ENCODE data around the gene IKZF1.

DNA sequence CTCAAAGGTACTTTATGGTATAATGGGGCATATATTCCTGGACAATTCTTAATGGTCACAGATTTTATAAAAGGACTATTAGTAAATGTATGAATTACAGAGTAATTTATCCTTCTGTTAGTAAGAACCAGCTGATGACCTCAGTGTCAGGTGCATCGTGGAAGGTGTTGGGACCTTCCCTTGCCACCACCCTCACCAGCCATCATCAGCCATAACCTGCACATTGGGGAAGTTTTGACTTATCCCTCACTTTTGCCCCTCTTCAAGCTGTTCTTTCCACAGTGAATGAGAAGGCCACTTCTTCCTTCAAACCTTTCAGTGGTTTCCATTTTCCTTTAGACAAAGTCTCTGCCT is 93.4 kb downstream of the IKZF1 start:
- TF ChIP-seq, protein P1, sequence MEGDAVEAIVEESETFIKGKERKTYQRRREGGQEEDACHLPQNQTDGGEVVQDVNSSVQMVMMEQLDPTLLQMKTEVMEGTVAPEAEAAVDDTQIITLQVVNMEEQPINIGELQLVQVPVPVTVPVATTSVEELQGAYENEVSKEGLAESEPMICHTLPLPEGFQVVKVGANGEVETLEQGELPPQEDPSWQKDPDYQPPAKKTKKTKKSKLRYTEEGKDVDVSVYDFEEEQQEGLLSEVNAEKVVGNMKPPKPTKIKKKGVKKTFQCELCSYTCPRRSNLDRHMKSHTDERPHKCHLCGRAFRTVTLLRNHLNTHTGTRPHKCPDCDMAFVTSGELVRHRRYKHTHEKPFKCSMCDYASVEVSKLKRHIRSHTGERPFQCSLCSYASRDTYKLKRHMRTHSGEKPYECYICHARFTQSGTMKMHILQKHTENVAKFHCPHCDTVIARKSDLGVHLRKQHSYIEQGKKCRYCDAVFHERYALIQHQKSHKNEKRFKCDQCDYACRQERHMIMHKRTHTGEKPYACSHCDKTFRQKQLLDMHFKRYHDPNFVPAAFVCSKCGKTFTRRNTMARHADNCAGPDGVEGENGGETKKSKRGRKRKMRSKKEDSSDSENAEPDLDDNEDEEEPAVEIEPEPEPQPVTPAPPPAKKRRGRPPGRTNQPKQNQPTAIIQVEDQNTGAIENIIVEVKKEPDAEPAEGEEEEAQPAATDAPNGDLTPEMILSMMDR (IDR thresholded peaks at IDR 0.05; ENCODE audit: low read length) = no peak
- TF ChIP-seq EZH2phosphoT487 (IDR thresholded peaks at IDR 0.05; ENCODE audit: low read length) (no peak), EZH2 (optimal IDR thresholded peaks at IDR 0.05; ENCODE audit: low read depth, low read length) (no peak)

Data from MM.1S (cell line).